Measurements from ENCODE around the gene HIF1AN. TPM values are rescaled to one million over a fixed set of nuclear protein-coding genes. Genes with fewer than 3 reads are reported as not detected.

The HIF1AN gene
- total RNA-seq, result 10 to 100 TPM; 11.8 to 24.0 (median 13.6) TPM

DNA sequence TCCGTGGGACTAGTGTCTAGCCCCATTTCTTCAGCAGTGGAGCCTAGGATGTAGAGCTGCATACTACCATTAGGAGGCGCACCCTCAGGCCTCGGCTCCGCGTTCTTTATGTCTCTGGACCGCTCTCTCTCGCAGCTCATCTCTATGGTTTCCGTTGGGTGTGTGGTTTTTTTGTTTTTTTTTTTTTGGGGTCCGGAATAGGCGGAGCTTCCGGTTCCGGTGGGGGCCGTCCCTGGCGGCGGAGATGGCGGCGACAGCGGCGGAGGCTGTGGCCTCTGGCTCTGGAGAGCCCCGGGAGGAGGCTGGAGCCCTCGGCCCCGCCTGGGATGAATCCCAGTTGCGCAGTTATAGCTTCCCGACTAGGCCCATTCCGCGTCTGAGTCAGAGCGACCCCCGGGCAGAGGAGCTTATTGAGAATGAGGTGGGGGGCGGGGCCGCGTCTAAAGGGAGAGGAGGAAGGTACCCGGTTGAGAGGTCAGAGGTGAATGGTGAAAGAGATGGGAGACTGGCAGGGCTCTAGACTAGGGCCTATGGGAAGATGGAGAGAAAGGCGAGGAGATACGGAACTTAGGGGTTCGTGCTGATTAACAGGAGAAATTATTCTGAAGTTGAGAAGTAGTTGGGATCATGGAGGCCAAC, at the start of gene HIF1AN:
Gene HIF1AN, plus strand, starts transcription at position 229 of the 639 bp plus-strand sequence. Its CDS starts 16 bp downstream, at position 245.
- peak within 1 kb of the TSS; percentile 68 to 85 (median 78) for H3K27ac ChIP-seq
- 1% methylated on average over 35 of the region's 35 CpGs for WGBS, 2 donors
- H3K4me1 ChIP-seq, result peaks cover 0 to 31% (median 14%) of the 10 kb centered on the region in 4 donors
- no peaks in the 10 kb centered on the region for H3K27me3 ChIP-seq
- H3K9me3 ChIP-seq, result no peaks in the 10 kb centered on the region
- H3K36me3 ChIP-seq, result peaks cover 0 to 34% (median 12%) of the 10 kb centered on the region in 3 donors
- TF ChIP-seq, protein P1, sequence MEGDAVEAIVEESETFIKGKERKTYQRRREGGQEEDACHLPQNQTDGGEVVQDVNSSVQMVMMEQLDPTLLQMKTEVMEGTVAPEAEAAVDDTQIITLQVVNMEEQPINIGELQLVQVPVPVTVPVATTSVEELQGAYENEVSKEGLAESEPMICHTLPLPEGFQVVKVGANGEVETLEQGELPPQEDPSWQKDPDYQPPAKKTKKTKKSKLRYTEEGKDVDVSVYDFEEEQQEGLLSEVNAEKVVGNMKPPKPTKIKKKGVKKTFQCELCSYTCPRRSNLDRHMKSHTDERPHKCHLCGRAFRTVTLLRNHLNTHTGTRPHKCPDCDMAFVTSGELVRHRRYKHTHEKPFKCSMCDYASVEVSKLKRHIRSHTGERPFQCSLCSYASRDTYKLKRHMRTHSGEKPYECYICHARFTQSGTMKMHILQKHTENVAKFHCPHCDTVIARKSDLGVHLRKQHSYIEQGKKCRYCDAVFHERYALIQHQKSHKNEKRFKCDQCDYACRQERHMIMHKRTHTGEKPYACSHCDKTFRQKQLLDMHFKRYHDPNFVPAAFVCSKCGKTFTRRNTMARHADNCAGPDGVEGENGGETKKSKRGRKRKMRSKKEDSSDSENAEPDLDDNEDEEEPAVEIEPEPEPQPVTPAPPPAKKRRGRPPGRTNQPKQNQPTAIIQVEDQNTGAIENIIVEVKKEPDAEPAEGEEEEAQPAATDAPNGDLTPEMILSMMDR (IDR thresholded peaks at IDR 0.05), result peak; percentile 72 to 99 (median 93)
- TF ChIP-seq POLR2A (IDR thresholded peaks at IDR 0.05), result peak; percentile 34 to 69
- TF ChIP-seq EP300 (IDR thresholded peaks at IDR 0.05), result peak; percentile 88 to 92
- peak within 1 kb of the TSS; percentile 72 to 93 (median 78) for H3K4me3 ChIP-seq
- peak; percentile 77 to 86 for DNase-seq (ENCODE audit: low spot score in 2 of 2)

DNA sequence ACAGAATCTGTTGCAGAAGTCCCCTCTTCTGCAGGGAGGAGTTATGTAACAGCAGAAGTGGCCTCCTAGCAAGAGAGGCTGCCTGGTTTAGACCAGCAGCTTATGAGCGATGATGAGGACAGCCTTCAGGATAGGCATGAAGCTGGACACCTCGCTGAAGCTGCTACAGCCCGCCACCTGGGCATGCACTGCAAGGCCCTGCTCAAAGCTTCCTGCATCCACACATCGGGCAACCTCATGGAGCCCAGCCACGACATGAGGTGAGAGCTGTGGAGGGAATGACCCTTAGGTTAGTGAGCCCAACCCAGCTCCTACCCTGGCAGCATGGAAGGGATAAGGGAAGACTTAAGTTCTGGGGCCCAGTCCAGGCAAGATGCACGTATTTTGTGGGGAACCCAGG, 48.2 kb upstream of the HIF1AN start:
- Histone ChIP-seq H3K27ac (no peak overlapping the region), H3K9me3 (no peaks in the 10 kb centered on the region), H3K27me3 (no peaks in the 10 kb centered on the region), H3K4me1 (peaks cover 0 to 6% (median 4%) of the 10 kb centered on the region in 4 donors), H3K4me3 (no peak overlapping the region), H3K36me3 (peaks cover 0 to 74% (median 16%) of the 10 kb centered on the region in 3 donors)
- WGBS, 2 donors, result 81 to 95% methylated on average over 5 to 6 of the region's 6 CpGs
- DNase-seq (ENCODE audit: low spot score in 2 of 2), result no peak
- TF ChIP-seq POLR2A (IDR thresholded peaks at IDR 0.05) (no peak), EP300 (IDR thresholded peaks at IDR 0.05) (no peak)
- TF ChIP-seq, protein P1 (IDR thresholded peaks at IDR 0.05), result no peak

DNA sequence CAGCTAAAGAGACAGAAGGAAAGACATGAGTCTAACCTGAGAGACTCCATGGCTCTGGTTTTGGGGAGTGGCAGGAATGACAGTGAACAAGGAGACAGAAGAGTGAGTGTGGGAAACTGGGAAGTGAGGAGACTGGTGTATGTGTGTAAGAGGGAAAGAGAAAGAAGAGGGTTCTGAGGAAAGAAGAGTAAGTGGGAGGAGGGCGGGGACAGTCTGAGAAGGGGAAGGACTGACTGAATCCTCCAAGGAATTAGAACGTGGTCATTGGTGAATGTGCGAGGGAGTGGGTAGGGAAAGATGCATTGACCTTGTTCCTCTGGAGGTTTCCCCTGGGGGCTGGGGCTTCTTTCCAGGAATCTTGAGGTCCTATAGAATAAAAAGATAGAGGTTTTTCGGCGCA, 46.3 kb upstream of the HIF1AN start:
- TF ChIP-seq, protein P1 (IDR thresholded peaks at IDR 0.05), result no peak
- no peak for TF ChIP-seq EP300 (IDR thresholded peaks at IDR 0.05)
- TF ChIP-seq POLR2A (IDR thresholded peaks at IDR 0.05), result no peak
- Histone ChIP-seq H3K4me1 (no peaks in the 10 kb centered on the region), H3K36me3 (peaks cover 0 to 90% (median 16%) of the 10 kb centered on the region in 3 donors), H3K9me3 (no peaks in the 10 kb centered on the region), H3K27ac (no peak overlapping the region), H3K27me3 (no peaks in the 10 kb centered on the region), H3K4me3 (no peak overlapping the region)
- no peak for DNase-seq (ENCODE audit: low spot score in 2 of 2)
- 70 to 71% methylated on average over 5 of the region's 5 CpGs for WGBS, 2 donors

DNA sequence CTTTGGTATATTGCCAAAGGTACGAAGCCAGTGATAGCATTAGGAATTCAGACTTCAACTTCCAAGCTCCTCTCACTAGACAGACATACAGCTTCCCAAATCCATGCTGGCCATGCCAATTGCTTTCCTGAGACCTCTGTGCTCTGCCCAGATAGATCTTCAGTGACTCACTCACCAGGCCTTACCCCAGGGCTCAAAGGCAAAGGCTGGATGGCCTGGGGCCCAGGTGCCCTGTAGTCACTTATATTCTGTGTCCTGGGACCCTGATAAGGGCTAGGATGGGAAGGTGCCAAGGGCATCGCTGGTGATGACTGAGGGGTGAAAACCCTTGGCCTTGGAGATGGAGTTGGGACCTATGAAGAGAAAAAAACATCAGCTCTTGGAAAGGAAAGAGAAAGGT, 45.2 kb upstream of the HIF1AN start:
- no peaks in the 10 kb centered on the region for H3K9me3 ChIP-seq
- no peak for DNase-seq (ENCODE audit: low spot score in 2 of 2)
- H3K27ac ChIP-seq, result no peak overlapping the region
- TF ChIP-seq, protein P1 (IDR thresholded peaks at IDR 0.05), result no peak
- TF ChIP-seq POLR2A (IDR thresholded peaks at IDR 0.05) (no peak), EP300 (IDR thresholded peaks at IDR 0.05) (no peak)
- H3K4me3 ChIP-seq, result no peak overlapping the region
- H3K4me1 ChIP-seq, result no peaks in the 10 kb centered on the region
- H3K27me3 ChIP-seq, result no peaks in the 10 kb centered on the region
- 84 to 92% methylated on average over 2 of the region's 2 CpGs for WGBS, 2 donors
- H3K36me3 ChIP-seq, result peaks cover 0 to 91% (median 22%) of the 10 kb centered on the region in 3 donors

DNA sequence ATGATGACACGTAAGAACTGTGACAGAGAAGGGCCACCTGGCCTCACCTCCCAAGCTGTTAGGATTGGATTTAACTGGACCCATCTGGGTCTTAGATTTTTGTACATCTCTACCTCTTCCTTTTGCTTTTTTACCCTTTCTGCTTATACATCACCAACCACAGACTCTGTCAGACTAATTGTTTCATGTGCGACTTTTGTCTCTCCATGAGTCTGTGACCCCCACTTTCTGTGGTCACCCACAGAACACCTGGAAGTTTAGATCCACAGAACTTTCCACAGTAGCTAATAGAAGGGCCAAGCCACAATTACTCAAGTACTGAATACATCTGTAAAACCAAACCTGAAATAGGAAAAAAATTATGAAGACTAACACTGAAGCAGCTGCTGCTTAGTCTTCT, 39.2 kb upstream of the HIF1AN start:
- no peak overlapping the region for H3K4me3 ChIP-seq
- no peak for DNase-seq (ENCODE audit: low spot score in 2 of 2)
- no peaks in the 10 kb centered on the region for H3K4me1 ChIP-seq
- TF ChIP-seq EP300 (IDR thresholded peaks at IDR 0.05) (no peak), POLR2A (IDR thresholded peaks at IDR 0.05) (no peak)
- TF ChIP-seq, protein P1 (IDR thresholded peaks at IDR 0.05), result no peak
- H3K36me3 ChIP-seq, result peaks cover 0 to 98% (median 16%) of the 10 kb centered on the region in 3 donors
- H3K27ac ChIP-seq, result no peak overlapping the region
- WGBS, 2 donors, result 89 to 97% methylated on average over 2 of the region's 2 CpGs
- no peaks in the 10 kb centered on the region for H3K9me3 ChIP-seq
- no peaks in the 10 kb centered on the region for H3K27me3 ChIP-seq
